Stimulated activated CD8-positive, alpha-beta memory T cell treated with anti-CD3 and anti-CD28 coated beads, Interleukin-12 subunit alpha, Interleukin-12 subunit beta, amount 100 ng/mL, for 24 hours (primary cell): ENCODE data around the gene CEP83.

Source experiments
- DNase-seq: peaks from one replicate; pipeline ENCODE4 v3.0.0-alpha.2; 2020; ENCODE audit errors: extremely low read depth

CEP83 gene

DNA sequence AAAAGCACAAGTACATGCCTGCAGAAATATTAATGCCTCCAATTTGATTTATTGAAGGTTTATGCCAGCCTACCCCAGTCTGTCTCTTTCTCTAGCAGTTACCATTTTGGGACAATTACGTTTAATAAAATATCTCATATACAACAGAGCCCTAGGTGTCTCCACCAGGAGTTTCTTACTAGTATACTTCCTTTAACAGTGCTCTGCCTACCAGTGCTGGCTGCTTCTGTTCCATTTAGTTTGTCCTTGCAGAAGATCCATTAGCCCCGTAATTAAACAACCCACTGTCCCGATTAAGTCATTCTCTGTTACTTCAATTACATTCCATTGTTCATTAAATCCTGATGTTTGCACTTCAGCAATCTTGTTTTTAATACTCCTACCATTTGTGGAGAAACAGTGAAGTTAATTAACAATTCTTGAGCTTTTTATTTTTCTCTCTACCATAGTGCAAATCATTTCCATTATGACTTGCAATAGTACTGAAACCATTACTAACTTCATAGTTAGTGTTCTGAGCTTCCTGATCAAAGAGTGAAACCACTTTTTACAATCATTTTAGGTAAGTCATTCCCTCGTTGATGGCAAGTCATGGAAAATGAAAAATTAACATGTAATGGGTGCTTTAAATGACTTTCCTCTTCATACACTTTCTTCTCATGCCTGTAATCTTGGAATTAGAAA is 190.2 kb downstream of the CEP83 start:
- no peak for DNase-seq

GRCh38 chr12:94267921-94268471 is 191.7 kb downstream of the CEP83 start:
- no peak for DNase-seq

DNA sequence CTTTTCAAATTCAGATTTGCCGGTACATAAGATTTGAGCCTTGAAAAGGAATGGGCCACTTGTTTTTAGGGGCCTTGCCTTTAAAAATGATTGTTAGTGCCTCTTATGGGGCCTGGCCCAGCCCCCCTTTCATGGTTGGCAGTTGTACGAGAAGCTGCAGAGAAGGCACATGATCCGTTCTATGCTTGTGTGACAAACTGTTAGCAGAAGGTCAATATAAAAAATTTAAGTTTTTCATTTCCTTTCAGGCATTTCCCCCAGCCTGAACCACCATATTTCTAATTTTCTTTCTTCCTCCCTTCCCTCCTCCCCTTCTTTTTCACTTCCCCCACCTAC is 192.2 kb downstream of the CEP83 start:
- no peak for DNase-seq

DNA sequence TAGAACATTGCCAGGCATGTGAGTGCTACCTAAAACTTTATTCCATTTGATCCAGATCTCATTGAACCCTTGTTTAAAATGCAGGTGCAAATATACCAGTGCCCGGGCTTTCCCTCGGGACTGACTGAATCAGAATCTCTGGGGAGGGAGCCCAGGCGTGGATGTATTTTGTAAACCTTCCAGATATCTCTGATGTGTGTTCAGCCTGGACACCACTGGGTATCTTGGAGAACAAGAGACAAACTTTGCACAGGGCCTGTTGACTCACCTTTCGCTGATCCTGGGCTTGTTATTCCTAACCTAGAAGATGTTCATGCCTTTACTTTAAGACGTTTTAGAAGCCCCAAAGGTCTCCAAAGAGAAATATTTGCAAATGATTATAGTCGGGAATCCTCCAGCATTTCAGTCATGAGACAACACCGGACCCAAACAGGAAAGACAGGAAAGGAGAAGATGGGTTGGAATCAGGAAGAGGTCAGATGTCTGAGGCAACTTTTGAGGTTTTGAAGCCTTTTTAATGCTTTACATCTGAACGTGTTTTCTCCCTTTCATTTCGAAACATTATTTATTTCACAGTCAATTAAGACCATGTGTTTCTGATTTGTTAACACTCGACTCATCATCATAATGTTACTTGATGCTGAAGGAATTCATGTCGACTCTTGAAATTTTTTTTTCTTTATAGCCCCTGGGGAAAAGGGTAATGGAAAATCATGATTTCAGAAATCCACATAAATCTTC is 192.7 kb downstream of the CEP83 start:
- no peak for DNase-seq

- DNase-seq = no peak
These were observed 193.5 kb downstream of the CEP83 start for GRCh38 chr12:94265966-94266745.

- DNase-seq = no peak
These were observed 194.1 kb downstream of the CEP83 start for GRCh38 chr12:94265539-94265938.

- no peak for DNase-seq
These were observed 194.8 kb downstream of the CEP83 start for GRCh38 chr12:94264736-94265485.

DNA sequence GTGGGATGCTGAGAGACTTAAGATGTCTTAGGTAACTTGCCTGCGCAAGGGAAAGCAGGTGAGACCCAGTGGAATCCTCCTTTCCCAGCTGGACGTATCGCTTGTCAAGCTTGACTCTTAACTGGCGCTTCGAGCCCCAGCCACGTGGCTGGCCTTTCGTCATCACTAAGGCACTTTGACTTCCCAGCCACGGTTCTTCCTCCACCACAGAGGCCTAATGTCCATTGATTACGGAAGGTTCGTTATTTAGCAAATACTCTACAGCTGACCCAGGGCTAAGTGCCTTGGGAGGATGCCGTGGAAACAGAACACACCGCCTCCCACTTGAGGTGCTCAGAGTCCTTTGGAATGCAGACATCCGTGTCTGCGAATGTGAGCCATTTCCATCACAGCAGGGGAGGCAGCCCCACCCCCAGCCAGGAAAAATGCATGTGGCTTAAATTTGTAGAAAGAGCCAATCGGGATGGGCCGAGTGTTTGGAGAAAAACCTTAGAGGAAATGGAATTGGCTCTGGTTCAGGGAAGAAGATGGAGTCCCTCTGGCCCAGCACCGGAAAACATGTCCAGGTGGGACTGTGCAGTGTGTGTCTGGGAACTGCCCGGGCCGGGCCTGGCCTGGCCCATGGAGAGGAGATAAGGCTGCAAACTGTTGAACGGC is 195.6 kb downstream of the CEP83 start:
- DNase-seq = no peak

- peak; percentile 35 for DNase-seq
These were observed 196.5 kb downstream of the CEP83 start for GRCh38 chr12:94263011-94263811.

- DNase-seq = peak; percentile 31
These were observed 197.2 kb downstream of the CEP83 start for GRCh38 chr12:94262228-94263010.

DNA sequence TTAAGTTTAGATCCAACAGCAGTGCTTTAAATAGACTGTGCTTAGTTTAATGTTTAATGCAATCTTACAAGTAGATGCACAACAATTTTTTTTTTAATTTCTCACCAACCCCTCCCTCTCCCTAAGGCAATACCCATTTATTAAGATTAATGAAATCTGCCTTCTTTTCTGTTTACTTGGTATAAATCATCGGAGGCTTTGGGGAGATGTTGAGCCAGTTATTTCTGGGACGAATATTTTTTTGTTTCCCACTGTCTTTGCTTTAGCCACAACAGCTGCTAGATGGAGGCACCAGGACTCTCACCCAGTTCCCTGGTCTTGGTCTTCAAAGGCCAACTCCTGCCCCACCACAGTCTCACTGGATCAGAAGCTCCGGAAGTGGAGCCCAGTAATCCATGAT is 197.9 kb downstream of the CEP83 start:
- DNase-seq = no peak

DNA sequence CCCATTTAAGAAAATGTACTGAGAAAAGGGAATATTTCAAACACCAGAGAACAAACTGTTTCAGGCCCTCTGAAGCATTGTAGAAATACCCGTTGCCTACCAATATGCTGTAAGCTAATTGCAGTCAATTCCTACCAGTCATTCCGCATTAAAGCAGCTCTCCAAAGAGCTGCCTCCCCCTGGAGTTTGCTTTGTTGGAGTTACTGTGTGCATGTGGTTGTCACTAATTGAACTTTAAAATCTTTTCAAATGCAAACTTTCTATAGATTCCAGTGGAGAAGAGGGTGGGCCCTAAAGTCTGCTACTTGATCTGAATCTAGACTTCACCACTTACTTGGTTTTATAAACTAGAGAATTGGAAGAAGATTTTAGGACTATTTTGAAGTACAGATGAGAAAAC is 198.5 kb downstream of the CEP83 start:
- DNase-seq = no peak

DNA sequence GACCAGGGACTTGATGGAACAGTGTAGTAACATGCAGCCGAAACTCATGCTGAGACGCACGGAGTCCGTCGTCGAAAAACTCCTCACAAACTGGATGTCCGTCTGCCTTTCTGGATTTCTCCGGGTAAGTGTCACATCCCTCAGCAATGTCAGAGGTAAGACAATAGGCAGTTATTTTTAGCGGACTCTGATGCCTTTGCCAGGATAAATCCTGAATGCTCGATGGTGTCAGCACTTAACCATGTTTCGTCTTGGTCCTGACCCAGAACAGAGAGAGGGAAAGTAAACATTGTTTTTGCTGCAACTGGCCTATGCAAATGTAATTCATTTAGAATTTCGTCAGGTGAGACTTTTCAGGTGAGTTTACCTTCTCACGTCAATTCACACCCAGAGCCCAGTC is 198.9 kb downstream of the CEP83 start:
- DNase-seq = no peak

DNA sequence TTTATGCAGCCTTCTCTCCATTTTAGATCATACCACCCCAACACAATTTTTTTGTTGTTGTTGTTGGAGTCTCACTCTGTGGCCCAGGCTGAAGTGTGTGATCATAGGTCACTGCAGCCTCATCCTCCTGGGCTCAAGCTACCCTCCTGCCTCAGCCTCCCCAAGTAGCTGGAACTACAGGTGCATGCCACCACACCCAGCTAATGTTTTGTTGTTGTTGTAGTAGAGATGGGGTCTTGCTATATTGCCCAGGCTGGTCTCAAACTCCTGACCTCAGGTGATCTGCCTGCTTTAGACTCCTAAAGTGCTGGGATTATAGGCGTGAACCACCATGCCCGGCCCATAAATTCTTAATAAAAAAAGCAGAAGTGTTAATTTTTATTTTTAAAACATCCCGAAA is 199.7 kb downstream of the CEP83 start:
- no peak for DNase-seq

- DNase-seq = no peak
These were observed 201.1 kb downstream of the CEP83 start for GRCh38 chr12:94258593-94258992.
